IgD-negative memory B cell (primary cell): ENCODE measurements around the gene NOL11. TPM values are rescaled to one million over a fixed set of nuclear protein-coding genes. Genes with fewer than 3 reads are reported as not detected.
"Not testable (repeated sequence)": the region's sequence is repeated elsewhere in the genome, so short reads cannot be mapped to it uniquely, and the experiment has no call there.

Experiments
- H3K27ac Mint-ChIP-seq, 3 donors: one replicate each; pipeline ENCODE4 v1.8.0; 2020 to 2022; ENCODE audit warnings: mild to moderate bottlenecking in 3 of 3, mixed read lengths in 3 of 3, moderate library complexity in 1 of 3
- H3K27me3 Mint-ChIP-seq: one replicate; pipeline ENCODE4 v1.8.0; 2021; ENCODE audit warnings: mixed read lengths
- H3K36me3 Mint-ChIP-seq: one replicate; pipeline ENCODE4 v1.8.0; 2020; ENCODE audit warnings: mild to moderate bottlenecking, mixed read lengths
- H3K4me1 Mint-ChIP-seq, 3 donors: one replicate each; pipeline ENCODE4 v1.8.0; 2020 to 2022; ENCODE audit warnings: mixed read lengths in 3 of 3, mild to moderate bottlenecking in 1 of 3
- H3K4me3 Mint-ChIP-seq, 4 donors: one replicate each; pipeline ENCODE4 v1.8.0; 2020 to 2022; ENCODE audit warnings: mild to moderate bottlenecking in 4 of 4, mixed read lengths in 4 of 4, moderate library complexity in 3 of 4
- H3K9me3 Mint-ChIP-seq, 3 donors: one replicate each; pipeline ENCODE4 v1.8.0; 2020 to 2021; ENCODE audit warnings: mixed read lengths in 3 of 3, mild to moderate bottlenecking in 1 of 3
- polyA plus RNA-seq: library from polyadenylated mRNA; unstranded; fragments of 300-500 nt; fragmentation: Illumina TruSeq; gene quantifications from one replicate; pipeline ENCODE4 v1.2.3, GENCODE V29; 2021

NOL11 gene
- polyA plus RNA-seq, 1 donor from 2014 or later: 24.1 TPM

- Mint-ChIP-seq H3K36me3 (peaks cover 9% of the 10 kb centered on the region), H3K9me3 (no peaks in the 10 kb centered on the region), H3K27ac (no peak overlapping the region), H3K4me3 (no peak overlapping the region), H3K27me3 (no peaks in the 10 kb centered on the region), H3K4me1 (peaks cover 0 to 2% (median 0%) of the 10 kb centered on the region in 3 donors)
These were observed 8.1 kb downstream of the NOL11 start for GRCh38 chr17:67725807-67726206.

- H3K4me1 Mint-ChIP-seq, H3K4me3 Mint-ChIP-seq, H3K9me3 Mint-ChIP-seq, H3K27me3 Mint-ChIP-seq: not testable (repeated sequence)
- Mint-ChIP-seq H3K27ac (peak overlapping the region in 1 of 3 donors; percentile 80), H3K36me3 (peaks cover 17% of the 10 kb centered on the region)
These were observed 9.7 kb downstream of the NOL11 start for GRCh38 chr17:67727152-67728039.

DNA sequence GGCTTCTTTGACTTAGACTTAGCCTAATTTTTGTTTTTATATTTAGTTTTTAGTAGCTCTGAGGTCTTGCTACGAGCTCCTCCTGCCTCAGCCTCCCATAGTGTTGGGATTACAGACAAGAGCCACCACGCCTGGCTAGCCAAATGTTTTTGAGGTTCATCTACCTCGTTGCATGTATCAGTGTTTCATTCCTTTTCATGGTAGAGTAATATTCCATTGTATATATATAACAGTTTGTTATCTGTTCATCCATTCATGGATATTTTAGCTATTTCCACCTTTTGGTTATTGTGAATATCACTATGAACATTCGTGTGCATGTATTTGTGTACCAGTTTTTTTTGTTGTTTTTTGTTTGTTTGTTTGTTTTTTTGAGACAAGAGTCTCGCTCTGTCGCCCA, 12.2 kb downstream of the NOL11 start:
- Mint-ChIP-seq H3K4me1 (peaks cover 9 to 17% (median 13%) of the 10 kb centered on the region in 3 donors), H3K27me3 (no peaks in the 10 kb centered on the region), H3K9me3 (peaks cover 0 to 5% (median 0%) of the 10 kb centered on the region in 3 donors), H3K36me3 (peaks cover 17% of the 10 kb centered on the region), H3K4me3 (no peak overlapping the region), H3K27ac (no peak overlapping the region)

DNA sequence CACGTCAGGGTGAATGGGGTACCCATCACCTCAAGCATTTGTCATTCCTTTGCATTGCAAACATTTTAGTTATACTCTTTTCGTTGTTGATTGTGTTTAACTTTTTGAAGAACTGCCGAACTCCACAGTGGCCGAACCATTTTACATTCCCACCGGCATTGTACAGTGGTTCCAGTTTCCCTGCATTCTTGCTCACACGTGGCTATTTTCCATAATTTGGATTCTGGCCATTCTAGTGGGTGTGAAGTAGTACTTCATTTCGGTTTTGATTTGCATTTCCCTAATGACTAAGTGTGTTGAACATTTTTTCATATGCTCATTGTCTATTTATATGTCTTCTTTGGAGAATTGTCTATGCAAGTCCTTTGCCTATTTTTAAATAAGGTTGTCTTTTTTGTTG, 13.0 kb downstream of the NOL11 start:
- Mint-ChIP-seq H3K9me3 (peaks cover 0 to 5% (median 0%) of the 10 kb centered on the region in 3 donors), H3K4me1 (peaks cover 9 to 17% (median 12%) of the 10 kb centered on the region in 3 donors), H3K36me3 (peaks cover 17% of the 10 kb centered on the region), H3K27me3 (no peaks in the 10 kb centered on the region), H3K27ac (no peak overlapping the region), H3K4me3 (no peak overlapping the region)

DNA sequence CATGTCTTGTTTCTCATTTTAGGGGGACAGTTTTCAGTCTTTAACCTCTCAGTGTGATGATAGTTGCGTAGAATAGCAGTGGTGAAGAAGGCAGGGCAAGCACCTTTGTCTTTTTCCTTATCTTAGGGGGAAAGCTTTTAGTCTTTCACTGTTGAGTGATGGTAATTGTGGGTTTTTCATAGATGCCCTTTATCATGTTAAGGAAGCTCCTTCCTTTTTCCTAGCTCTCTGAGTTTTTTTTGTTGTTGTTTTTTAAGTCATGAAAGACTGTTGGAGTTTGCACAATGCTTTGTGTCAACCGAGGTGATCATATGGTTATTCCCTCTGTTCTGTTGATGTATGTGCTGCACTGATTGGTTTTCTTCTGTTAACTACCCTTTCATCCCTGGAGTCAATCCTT, 15.7 kb downstream of the NOL11 start:
- no peaks in the 10 kb centered on the region for H3K27me3 Mint-ChIP-seq

GRCh38 chr17:67737145-67737544, 19.4 kb downstream of the NOL11 start:
- Mint-ChIP-seq H3K36me3 (no peaks in the 10 kb centered on the region), H3K27ac (no peak overlapping the region), H3K9me3 (no peaks in the 10 kb centered on the region), H3K27me3 (no peaks in the 10 kb centered on the region), H3K4me1 (peaks cover 8 to 12% (median 9%) of the 10 kb centered on the region in 3 donors), H3K4me3 (no peak overlapping the region)

More for the DNA sequence above, 15.7 kb downstream of the NOL11 start:
- peaks cover 15% of the 10 kb centered on the region for H3K36me3 Mint-ChIP-seq
- peak overlapping the region in 1 of 4 donors; percentile 81 for H3K4me3 Mint-ChIP-seq
- H3K4me1 Mint-ChIP-seq: peaks cover 9 to 17% (median 11%) of the 10 kb centered on the region in 3 donors
- peak overlapping the region in 2 of 3 donors; percentile 28 to 77 for H3K27ac Mint-ChIP-seq
- H3K9me3 Mint-ChIP-seq: peaks cover 0 to 5% (median 0%) of the 10 kb centered on the region in 3 donors

DNA sequence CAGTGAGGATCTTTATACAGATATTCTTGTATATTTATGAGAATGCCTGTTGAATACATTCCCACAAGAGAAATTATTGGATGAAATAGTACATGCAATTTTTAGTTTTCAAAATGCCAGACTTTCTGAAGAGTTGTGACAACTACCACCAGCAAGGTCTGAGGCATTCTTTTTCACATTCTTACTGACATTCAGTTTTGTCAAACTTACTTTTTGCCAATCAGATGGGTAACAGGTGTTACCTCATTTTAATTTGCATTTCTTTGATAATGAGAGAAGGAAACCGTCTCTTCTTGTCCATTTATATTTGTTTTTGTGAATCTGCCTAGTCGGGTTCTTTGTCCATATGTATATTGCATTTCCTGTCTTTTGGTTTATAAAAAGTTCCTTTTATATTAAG, 24.3 kb downstream of the NOL11 start:
- no peak overlapping the region for H3K4me3 Mint-ChIP-seq
- H3K9me3 Mint-ChIP-seq: no peaks in the 10 kb centered on the region
- no peaks in the 10 kb centered on the region for H3K27me3 Mint-ChIP-seq
- no peaks in the 10 kb centered on the region for H3K4me1 Mint-ChIP-seq
- H3K36me3 Mint-ChIP-seq: no peaks in the 10 kb centered on the region
- no peak overlapping the region for H3K27ac Mint-ChIP-seq

DNA sequence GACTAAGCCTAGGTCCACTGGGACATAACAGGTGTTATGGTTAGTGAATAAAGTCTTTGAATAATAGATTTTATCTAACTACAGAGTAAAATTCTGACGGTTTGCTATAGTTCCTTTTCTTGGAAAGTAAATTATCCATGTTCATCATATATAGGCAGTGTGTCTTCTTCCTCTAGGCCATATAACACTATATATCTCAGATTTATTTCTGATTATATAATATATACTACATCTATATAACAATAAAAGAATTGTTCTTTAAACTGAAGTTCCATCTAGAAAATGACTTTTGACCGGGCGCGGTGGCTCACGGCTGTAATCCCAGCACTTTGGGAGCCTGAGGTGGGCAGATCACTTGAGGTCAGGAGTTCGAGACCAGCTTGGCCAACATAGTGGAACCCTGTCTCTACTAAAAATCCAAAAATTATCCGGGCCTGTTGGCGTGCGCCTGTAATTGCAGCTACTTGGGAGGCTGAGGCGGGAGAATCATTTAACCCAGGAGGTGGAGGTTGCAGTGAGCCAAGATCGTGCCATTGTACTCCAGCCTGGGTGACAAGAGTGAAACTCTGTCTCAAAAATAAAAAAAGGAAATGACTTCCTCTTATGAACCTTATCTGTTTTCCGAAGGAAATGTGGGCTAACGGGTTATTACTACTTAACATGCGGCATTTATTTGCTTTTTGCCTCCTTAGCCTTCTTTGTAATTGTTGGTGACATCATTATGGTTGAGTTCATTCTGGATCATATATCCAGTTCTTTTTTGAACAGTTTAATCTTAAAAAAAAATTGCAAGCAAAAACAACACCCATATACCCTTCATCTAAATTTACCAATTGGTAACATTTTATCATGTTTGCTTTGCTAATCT, 29.2 kb downstream of the NOL11 start:
- H3K9me3 Mint-ChIP-seq: peaks cover 0 to 6% (median 0%) of the 10 kb centered on the region in 3 donors
- peaks cover 6% of the 10 kb centered on the region for H3K36me3 Mint-ChIP-seq
- H3K4me3 Mint-ChIP-seq: no peak overlapping the region
- H3K27me3 Mint-ChIP-seq: no peaks in the 10 kb centered on the region
- no peaks in the 10 kb centered on the region for H3K4me1 Mint-ChIP-seq
- no peak overlapping the region for H3K27ac Mint-ChIP-seq

GRCh38 chr17:67747681-67748235, 30.0 kb downstream of the NOL11 start:
- Mint-ChIP-seq H3K27me3 (no peaks in the 10 kb centered on the region), H3K4me1 (no peaks in the 10 kb centered on the region), H3K36me3 (peaks cover 9% of the 10 kb centered on the region), H3K27ac (no peak overlapping the region), H3K4me3 (peak overlapping the region in 1 of 4 donors; percentile 47), H3K9me3 (peaks cover 0 to 6% (median 0%) of the 10 kb centered on the region in 3 donors)

DNA sequence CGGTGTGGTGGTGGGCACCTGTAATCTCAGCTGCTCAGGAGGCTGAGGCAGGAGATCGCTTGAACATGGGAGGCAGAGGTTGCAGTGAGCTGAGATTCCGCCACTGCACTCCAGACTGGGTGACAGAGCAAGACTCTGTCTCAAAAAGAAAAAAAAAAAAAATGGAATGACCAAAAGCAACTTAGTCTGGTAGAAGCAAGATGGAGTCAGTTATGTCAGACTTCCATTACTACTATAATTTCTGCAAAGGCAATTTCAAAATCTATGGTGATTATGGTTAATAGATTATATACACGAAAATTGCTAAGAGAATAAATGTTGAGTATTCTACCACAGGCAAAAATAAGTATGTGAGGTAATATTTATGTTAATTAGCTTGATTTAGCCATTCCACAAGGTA, 32.3 kb downstream of the NOL11 start:
- Mint-ChIP-seq H3K36me3 (peaks cover 9% of the 10 kb centered on the region), H3K9me3 (peaks cover 0 to 6% (median 0%) of the 10 kb centered on the region in 3 donors), H3K4me1 (no peaks in the 10 kb centered on the region), H3K4me3 (no peak overlapping the region), H3K27ac (no peak overlapping the region), H3K27me3 (no peaks in the 10 kb centered on the region)

DNA sequence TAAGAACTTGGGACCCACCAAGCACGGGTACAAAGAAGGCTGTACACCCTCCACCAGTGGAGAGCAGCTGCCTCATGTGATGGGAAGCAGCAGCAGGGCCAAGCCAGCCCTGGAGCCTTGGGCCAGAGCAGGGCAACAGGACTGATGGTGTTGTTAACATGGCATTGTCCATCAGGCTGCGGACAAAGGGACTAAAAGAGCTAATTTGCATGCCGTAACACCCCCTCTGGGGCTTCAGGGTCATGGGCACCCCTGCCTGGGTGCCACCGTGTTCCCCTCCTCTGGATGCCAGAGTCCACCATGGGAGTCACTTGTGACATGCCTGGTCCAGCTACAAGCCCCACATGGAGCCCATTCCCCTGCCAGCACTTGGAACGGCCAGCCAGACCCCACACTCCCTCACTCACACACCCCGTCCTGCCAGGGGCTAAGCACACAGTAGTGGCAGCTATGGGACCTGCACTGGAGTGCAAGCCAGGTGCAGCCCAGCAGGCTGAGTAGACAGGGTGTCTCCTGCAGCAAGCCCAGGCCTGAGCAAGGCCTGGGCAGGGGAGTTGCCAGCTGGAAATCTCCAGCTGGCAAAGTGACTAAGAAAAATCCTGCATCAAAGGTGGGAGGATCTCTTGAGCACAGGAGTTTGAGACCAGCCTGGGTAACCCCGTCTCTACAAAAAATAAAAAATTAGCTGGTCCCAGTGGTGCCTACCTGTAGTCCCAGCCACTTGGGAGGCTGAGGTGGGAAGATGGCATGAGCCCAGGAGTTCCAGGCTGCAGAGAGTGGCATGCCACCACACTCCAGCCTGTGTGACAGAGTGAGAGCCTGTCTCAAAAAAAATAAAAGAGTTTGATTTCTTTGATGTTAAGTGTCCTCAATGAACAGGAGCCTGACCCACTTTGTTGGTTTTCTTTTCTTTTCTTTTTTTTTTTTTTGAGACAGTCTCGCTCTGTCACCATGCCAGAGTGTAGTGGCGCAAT, 33.7 kb downstream of the NOL11 start:
- H3K9me3 Mint-ChIP-seq: peaks cover 0 to 6% (median 0%) of the 10 kb centered on the region in 3 donors
- H3K4me3 Mint-ChIP-seq: no peak overlapping the region
- H3K27ac Mint-ChIP-seq: no peak overlapping the region
- peaks cover 13% of the 10 kb centered on the region for H3K36me3 Mint-ChIP-seq
- H3K27me3 Mint-ChIP-seq: no peaks in the 10 kb centered on the region
- H3K4me1 Mint-ChIP-seq: no peaks in the 10 kb centered on the region

GRCh38 chr17:67752160-67752559, 34.4 kb downstream of the NOL11 start:
- not testable (repeated sequence) for H3K4me1 Mint-ChIP-seq, H3K27me3 Mint-ChIP-seq, H3K27ac Mint-ChIP-seq, H3K4me3 Mint-ChIP-seq, H3K9me3 Mint-ChIP-seq
- H3K36me3 Mint-ChIP-seq: peaks cover 14% of the 10 kb centered on the region

- Mint-ChIP-seq H3K4me1 (no peaks in the 10 kb centered on the region), H3K27me3 (no peaks in the 10 kb centered on the region), H3K27ac (no peak overlapping the region), H3K9me3 (peaks cover 0 to 6% (median 0%) of the 10 kb centered on the region in 3 donors), H3K36me3 (peaks cover 14% of the 10 kb centered on the region), H3K4me3 (peak overlapping the region in 1 of 4 donors; percentile 5)
These were observed 35.3 kb downstream of the NOL11 start for GRCh38 chr17:67753026-67753425.

GRCh38 chr17:67754001-67754400, 36.3 kb downstream of the NOL11 start:
- Mint-ChIP-seq H3K4me3 (no peak overlapping the region), H3K9me3 (peaks cover 0 to 6% (median 0%) of the 10 kb centered on the region in 3 donors), H3K4me1 (no peaks in the 10 kb centered on the region), H3K36me3 (peaks cover 14% of the 10 kb centered on the region), H3K27ac (no peak overlapping the region), H3K27me3 (no peaks in the 10 kb centered on the region)
